NCI-H2107 (cell line): ENCODE results near the gene TERB1.

Experiments used
- DNase-seq: peaks from one replicate; lab custom pipeline; 2025; lab: John Stamatoyannopoulos, UW

Gene TERB1, protein sequence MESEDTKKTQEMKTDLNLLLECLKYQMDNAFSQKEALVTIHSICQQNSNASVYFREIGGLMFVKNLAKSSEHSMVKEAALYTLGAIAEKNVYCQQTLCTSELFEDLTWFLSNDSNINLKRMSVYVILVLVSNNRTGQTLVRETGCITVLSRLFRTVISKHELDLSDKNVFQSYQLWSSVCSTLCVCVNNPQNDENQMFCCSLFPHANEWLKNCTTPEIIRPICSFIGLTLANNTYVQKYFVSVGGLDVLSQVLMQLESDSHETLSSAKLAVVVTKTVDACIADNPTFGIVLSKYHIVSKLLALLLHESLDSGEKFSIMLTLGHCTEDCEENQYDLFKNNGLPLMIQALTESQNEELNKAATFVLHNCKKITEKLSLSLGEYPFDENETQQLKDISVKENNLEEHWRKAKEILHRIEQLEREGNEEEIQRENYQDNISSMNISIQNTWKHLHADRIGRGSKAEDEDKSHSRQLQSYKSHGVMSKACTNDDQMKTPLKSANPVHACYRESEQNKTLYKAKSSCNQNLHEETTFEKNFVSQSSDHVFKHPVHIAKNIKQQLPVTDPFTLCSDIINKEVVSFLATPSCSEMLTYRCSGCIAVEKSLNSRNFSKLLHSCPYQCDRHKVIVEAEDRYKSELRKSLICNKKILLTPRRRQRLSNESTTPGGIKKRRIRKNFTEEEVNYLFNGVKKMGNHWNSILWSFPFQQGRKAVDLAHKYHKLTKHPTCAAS

DNA sequence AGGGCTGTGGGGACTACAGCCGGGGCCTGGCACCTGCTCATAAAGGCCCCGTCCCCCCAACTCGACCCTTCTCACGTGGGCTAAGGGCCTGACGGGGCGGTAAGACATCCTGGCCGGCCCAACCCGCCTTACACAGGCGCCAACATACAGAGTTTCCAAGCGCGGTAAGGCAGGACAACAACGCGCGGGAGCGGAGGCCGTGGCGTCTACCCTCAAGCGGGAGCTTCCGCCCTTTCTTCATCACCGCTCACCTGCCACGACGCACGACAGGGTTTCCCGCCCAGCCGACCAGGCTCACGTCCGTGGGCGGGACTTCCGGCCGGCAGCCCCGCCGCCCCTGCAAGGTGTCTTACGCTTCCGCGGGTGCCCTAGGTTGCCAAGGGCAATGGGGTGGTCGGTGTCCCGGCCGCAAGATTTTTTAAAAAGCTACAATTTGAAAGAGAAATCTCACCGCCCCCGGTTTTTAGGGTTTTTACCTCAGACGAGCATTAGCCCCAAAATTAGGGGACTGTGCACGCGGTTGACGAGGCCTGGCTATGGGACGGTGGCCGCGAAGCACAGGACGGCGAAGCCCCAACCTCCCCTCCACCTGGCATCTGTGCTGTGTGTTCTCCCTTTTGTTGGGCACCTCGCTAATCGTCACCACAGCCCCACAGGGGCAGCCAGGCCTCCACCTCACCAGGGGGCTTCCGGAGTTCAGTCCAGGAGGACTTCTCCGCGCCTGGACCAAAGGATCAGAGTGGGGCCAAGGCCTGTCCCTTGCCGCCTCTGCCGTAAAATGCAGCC is at the start of gene TERB1:
TERB1 (minus strand) TSS at position 265 of the 786 bp plus-strand sequence. CDS start 4,786 bp downstream, outside the sequence.
- no peak for DNase-seq

DNA sequence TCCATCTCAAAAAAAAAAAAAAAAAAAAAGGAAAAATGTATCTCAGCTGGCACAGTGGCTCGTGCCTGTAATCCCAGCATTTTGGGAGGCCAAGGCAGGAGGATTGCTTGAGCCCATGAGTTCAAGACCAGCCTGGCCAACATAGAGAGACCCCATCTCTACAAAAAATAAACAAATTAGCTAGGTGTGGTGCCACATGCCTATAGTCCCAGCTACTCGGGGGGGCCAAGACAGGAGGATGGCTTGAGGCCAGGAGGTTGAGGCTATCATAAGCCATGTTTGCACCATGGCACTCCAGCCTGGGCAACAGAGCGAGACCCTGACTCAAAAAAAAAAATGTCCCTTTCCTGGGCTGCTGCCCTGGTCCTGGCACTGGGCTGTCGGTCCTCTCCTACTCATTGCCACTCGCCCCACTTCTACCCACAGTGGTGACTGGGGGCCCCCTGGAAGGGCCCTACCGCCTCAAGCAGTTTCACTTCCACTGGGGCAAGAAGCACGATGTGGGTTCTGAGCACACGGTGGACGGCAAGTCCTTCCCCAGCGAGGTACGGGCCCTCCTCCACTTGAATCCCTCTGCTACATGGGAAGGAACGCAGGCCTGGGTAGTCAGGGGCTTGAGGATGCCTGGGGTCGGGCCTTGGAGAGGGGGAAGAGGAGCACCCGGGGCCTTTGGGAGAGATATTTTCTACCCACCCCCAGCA is 48.9 kb upstream of the TERB1 start:
- no peak for DNase-seq

DNA sequence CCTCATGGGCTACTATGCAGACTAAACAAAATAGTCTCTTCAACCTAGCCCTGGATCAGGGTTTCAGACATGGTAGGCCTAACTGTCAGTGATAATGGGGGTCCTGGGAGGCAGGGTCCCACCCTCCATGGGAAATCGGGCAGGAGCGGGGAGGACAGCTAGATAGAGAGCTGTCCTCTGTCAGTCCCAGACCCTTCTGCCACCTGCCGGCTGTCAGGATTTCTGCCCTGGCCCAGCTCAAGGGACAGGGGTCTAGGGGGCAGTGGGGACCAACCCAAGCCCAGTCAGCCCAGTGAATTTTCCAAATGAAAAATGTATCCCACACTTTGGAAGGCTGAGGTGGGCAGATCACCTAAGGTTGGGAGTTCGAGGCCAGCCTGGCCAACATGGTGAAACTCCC is 48.2 kb upstream of the TERB1 start:
- no peak for DNase-seq

DNA sequence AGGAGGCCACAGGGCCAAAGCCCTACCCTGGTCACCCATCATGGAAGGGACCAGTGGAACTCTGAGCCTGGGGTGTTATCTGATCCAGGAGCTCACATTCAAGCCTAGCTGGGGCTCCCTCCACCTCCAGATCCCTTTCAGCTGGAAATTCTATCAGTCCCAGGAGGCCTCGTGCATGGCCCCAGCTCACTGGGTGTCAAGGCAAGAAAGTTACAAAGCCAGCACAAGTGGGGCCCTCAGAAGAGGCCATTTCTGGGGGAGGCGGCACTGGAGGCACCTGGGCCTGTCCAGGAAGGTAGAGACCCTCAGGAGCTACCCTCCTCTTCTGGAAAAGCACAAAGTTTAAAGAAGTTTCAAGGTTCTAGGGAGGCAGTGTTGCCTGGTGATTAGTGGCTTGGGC is 47.6 kb upstream of the TERB1 start:
- no peak for DNase-seq

DNA sequence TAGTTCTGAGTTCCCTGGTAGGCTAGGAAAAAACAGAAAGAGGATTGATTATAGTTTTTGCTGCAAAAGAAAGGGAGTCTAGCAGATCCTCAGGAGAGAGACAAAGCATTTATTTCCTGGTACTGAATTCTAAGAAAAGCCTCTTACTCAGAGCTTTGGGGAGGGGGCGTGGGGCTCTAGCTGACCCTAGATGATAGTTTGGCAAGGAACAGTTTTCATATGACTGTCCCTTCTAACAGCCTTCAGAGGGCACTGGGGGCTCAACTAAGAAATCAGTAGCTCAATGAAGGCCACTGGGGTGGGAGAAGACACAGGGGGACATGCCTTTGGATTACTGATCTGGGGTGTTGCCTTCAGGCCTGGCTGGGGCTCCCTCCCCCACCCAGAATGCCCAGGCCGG is 46.8 kb upstream of the TERB1 start:
- no peak for DNase-seq

DNA sequence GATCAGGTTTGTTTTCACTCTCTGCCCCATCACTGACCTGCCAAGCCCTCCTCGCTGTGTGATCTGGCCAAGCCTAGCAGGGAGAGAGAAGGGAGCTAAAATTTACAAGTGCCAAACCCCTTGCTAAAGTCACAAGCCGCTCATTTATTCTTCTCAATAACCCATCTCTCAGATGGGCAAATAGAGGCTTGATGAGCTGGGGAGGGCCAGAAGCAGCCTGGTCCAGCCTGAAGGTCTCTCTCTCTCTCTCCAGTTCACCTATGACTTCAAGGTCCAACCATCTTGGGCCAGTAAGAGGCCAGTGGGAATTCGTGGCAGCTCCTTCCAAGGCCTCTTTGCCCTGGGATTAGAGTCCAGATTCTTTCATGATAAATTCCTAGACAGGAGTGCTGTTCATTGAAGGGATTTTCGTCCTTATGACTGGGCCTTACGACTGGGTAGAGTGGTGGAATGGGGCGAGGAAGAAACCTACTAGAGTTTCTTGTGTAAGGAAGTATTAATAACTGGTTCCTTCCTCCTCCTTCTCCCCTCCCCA is 46.2 kb upstream of the TERB1 start:
- no peak for DNase-seq

DNA sequence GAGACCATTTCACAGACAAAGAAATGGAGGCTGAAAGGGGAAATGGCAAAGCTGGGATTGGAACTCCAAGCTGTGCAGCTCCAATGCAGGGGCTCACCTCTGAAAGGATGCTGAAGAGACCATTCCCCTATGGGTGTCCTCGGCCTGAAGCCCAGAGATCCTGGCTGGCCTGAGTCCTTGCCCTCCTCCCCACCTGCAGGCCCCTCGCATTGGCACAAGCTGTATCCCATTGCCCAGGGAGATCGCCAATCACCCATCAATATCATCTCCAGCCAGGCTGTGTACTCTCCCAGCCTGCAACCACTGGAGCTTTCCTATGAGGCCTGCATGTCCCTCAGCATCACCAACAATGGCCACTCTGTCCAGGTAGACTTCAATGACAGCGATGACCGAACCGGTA is 45.4 kb upstream of the TERB1 start:
- no peak for DNase-seq

DNA sequence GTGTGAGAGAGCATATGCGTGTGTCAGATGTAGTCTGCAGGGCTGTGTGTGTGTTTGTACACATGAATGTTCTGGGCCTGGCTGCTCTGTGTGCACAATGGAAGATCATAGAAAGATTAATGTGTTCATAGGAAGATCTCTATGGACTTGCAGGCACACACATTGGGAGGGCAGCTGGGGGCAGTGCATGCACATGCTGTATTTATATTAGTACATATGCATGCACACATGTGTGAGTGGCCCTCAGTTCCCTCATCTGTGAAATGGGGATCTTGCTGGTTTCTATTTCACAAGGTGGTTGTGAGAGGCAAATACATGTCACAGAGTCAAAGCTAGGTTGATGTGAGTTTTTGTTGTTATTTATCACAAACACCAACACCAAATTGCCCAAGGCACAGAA is 44.9 kb upstream of the TERB1 start:
- no peak for DNase-seq

DNA sequence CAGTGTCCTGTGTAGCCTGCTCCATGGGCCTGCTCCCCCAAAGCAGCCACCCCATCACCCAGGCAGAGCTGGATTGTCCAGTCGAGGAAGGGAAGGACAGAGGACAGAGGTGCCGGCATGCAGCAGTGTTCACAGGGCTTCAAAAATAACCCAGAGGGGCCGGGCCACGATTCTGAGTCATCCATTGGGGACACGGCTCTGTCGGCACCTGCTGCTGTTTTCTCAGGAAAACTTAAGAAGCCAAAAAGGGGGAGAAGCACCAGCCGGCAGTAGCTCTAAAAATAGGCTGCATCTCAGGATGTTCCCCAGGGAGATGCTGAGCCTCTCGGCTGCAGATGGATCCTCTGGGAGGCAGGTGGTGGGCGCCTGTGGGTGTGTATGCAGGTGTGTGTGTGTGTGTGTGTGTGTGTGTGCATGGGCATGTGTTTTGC is 44.4 kb upstream of the TERB1 start:
- peak; percentile 43 for DNase-seq

DNA sequence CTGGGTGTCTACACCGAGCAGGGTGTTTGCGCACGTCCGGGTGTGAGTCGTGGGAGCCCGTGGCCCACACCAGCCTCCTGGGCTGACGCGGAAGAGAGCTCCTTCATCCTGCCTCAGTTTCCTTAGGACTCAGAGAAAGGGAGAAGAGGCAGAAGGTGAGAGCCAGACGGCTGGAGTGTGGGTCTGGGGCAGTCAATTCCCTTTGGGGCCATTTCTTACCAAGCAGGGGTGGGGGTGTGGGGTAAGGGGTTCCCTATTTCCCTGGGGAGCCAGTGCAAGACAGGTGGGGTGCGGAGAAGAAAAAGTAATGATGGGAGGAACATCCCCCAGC is 43.7 kb upstream of the TERB1 start:
- no peak for DNase-seq

DNA sequence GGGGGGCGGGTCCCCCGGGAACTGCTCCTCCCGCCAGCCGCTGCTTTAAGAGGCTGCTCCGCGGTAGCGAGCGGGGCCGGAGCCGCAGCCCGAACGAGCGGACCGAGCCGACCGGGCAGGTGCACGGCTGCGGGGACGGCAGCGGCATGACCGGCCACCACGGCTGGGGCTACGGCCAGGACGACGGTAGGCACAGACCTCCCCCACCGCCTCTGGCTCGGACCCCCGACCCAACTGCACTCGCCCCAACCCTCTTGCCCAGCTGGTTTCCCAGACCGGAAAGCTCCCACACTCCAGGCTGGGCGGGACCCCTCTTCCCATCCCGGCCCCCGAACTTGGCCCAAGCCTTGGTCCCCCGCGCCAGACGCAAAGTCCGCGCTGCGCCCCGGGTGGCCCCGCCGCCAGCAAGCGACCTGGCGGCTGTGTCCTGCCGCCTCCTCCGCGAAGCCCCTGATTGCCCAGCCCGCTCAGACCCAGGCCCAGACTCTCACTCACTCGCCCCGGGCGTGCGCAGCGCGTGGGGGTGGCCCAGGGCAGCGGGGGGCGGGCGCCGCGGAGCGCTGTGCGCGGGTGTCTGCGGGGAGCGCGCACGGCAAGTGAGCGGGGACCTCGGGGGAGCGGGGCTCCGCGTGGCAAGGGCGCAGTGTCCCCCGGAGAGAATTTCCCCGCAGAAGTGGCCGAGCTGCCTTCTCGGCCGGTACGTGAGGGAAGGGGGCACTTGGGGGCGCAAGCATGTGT is 43.1 kb upstream of the TERB1 start, which contains the start of gene CA7:
CA7 (plus strand) TSS at position 73 of the 738 bp plus-strand sequence; CDS start at position 147, 74 bp downstream.
- no peak for DNase-seq

DNA sequence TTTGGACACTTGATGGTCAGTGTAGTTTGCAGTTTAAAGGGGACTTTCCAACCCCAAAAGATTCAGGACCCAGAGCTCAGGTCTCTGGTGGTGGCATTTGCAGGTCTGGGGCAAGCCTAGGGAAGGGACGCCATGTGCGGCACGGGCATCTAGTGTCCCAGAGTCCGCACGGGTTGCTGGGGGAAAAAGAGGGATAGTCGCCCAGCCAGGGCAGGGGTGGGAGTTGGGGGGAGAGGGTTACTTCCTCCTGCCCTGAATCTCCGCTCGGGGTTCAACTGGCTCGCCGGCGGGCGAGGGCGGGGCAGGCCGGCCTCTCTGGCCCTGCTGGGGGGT is 42.6 kb upstream of the TERB1 start:
- no peak for DNase-seq

DNA sequence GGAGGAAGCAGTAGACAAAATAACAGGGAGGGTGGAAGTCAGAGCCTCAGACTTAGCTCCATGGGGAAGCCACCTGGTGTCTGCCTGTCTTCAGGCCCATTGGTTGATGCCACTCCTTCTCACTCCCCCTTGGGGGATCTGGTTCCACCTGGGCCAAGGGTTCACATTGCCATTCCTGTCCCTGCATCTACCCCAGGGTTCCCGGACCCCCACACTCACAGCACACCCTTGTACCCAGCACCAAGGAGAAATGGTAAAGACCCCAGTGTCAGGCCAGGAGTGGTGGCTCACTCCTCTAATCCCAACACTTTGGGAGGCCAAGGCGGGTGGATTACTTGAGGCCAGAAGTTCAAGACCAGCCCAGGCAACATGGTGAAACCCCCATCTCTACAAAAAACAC is 41.8 kb upstream of the TERB1 start:
- no peak for DNase-seq

DNA sequence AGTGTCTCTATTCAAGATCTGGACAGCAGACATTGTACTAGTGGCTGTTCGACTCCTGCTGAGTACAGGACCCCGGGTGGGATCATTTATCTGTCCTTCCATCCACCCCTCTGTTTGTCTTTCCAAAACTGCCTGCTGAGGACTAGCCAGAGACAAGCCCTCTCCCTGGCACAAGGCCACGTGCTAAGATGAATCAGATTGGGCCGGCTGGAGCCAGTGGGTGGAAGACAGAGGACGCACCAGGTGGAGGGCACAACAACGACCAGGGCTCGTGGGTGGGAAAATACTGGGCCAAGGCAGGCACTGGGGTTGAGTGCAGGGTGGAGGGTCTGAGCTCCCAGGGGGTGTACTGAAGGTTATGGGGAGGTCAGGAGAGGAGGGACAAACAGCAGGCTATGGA is 41.4 kb upstream of the TERB1 start:
- DNase-seq, result no peak

DNA sequence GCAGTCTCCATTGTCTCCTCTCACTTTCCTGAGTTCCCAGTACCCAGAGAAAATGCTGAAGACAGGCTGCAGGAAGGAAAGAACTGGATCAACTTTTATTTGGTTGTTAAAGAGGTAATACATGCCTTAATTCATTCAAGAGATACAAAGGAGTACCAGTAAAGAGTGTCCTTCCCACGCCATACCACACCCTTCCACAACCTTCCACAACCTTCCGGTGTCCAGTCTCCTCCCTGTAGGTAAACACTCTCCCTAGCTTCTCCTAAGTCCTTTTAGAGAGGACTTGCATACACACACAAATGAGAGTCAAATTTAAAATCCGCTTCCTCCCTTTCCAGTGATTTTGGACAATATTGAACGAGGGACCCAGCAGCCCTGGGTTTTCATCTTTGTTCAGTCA is 40.0 kb upstream of the TERB1 start:
- no peak for DNase-seq

DNA sequence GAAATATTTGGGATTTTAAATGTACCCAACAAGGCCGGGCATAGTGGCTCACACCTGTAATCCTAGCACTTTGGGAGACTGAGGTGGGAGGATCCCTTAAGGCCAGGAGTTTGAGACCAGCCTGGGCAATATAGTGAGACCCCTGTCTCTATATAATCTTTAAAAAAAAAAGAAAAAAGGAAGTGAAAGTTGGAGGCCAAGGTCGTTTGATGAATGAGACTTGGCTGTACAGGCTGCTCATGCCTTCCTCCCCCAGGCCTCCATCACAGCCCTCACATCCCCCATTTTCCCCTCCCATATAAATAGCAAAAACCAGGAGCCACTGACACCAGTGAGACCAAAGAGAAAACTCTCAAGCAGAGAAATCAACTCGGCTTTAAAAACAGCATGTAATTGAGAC is 39.5 kb upstream of the TERB1 start:
- DNase-seq, result no peak

DNA sequence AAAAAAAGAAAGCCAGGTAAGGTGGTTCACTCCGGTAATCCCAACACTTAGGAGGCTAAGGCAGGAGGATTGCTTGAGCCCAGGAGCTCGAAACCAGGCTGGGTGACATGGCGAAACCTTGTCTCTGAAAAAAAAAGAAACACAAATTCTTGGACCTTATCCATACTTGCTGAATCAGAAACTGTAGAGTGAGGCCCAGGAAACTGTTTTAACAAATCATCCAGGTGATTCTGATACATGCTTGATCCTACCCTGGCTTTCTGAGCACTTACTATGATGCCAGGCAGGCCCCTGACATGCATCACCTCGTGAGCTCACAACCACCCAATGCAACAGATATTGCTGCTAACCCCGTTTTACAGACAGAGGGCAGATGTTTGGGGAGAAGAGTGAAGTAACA is 33.4 kb upstream of the TERB1 start:
- DNase-seq, result no peak

DNA sequence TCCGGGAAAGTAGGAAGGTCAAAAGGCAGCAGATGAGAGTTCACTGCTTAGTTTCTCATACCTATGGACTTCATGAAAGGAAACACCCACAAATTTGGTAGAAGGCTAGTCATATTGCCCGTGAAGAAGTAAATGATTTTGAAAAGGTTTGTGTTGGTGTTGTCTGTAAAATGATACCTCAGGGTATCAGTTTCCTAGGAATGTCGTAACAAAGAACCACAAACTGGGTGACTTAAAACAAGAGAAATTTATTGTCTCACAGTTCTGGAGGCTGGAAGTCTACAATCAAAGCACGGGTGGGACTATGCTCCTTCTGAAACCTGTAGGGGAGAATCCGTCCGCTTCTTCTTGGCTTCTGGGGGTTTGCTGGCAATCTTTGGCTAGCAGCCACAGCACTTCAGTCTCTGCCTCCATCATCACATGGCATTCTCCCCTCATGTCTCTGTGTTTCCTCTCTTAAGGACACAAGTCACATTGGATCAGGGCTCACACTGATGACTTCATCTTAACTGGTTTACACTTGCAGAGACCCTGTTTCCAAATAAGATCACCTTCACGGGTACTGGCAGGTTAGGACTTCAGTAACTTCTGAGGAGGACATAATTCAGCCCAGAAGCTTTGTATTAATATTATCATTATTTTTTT is 31.4 kb upstream of the TERB1 start:
- DNase-seq, result peak; percentile 8

DNA sequence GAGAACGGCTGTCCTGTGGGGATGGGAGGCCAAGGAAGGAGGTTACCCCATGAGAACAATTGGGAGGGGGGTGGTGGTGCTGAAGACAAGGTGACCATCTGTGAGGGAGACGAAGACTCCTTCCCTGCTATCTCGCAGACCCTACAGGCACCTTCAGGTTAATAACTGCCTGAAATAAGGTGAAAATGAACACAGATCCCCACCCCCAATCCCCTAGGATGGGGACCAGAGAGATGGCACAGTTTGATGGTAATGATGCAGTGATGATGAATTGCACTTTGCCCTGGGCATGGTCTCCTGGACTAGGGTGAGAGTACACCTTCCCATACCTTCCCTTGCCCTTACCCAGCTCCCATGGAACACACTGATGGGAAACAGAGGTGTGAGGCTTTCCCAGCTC is 30.8 kb upstream of the TERB1 start:
- no peak for DNase-seq
